GM18517 (cell line): ENCODE measurements around the gene EEF1A2.

Source experiments
- ATAC-seq: cut with Tn5 transposase; IDR thresholded peaks from one replicate; pipeline ENCODE4 v1.9.1; 2021; ENCODE audit warnings: mild to moderate bottlenecking, moderate library complexity; ENCODE audit not compliant: unreplicated experiment

Gene EEF1A2

GRCh38 chr20:63498960-63499337, at the start of gene EEF1A2:
Gene EEF1A2, minus strand, starts transcription at chr20:63499083. Its CDS starts 1,320 bp downstream, at chr20:63497763.
- ATAC-seq, result no peak

- ATAC-seq, result no peak
Measured at GRCh38 chr20:63548542-63548941, 49.7 kb upstream of the EEF1A2 start.

- no peak for ATAC-seq
Measured at GRCh38 chr20:63547725-63548480, 49.0 kb upstream of the EEF1A2 start, which contains the start of gene SRMS. Gene SRMS, minus strand, starts transcription at chr20:63547749. Its CDS starts 286 bp downstream, at chr20:63547463.

- no peak for ATAC-seq
Measured at GRCh38 chr20:63546956-63547724, 48.3 kb upstream of the EEF1A2 start.

GRCh38 chr20:63546256-63546955, 47.5 kb upstream of the EEF1A2 start:
- no peak for ATAC-seq

- ATAC-seq, result no peak
Measured at GRCh38 chr20:63545814-63546213, 46.9 kb upstream of the EEF1A2 start.

- ATAC-seq, result no peak
Measured at GRCh38 chr20:63544958-63545516, 46.2 kb upstream of the EEF1A2 start.

- no peak for ATAC-seq
Measured at GRCh38 chr20:63544241-63544957, 45.5 kb upstream of the EEF1A2 start.

GRCh38 chr20:63543733-63544132, 44.9 kb upstream of the EEF1A2 start:
- ATAC-seq, result no peak

GRCh38 chr20:63543131-63543530, 44.2 kb upstream of the EEF1A2 start:
- ATAC-seq, result no peak

GRCh38 chr20:63542696-63543095, 43.8 kb upstream of the EEF1A2 start:
- ATAC-seq, result no peak

- ATAC-seq, result no peak
Measured at GRCh38 chr20:63542031-63542559, 43.2 kb upstream of the EEF1A2 start.

- no peak for ATAC-seq
Measured at GRCh38 chr20:63541371-63541770, 42.5 kb upstream of the EEF1A2 start.

- no peak for ATAC-seq
Measured at GRCh38 chr20:63540417-63541186, 41.7 kb upstream of the EEF1A2 start.

- ATAC-seq, result no peak
Measured at GRCh38 chr20:63539441-63540370, 40.8 kb upstream of the EEF1A2 start.

- no peak for ATAC-seq
Measured at GRCh38 chr20:63539092-63539430, 40.2 kb upstream of the EEF1A2 start.

- ATAC-seq, result no peak
Measured at GRCh38 chr20:63538204-63539091, 39.6 kb upstream of the EEF1A2 start.
